Measurements from ENCODE around the gene MAPKAP1.

The MAPKAP1 gene

DNA sequence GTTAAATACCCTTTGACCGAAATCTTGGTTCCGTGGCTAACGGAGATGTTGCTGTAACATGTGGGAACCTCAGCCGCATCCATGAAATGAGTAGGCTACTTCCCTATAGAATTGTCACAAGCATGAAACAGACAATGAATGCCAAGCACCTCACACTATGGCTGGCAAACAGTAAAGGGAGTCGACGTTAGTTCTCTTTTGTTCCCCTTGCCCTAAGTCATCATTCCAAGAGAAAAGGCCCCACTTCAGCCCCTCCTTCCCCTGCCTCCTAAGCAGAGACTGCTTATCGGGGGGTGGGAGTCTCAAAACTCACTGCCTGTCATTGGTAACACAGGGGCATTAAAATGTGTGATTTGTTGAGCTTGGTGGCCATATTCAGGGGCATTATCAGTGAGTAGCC, 159.6 kb downstream of the MAPKAP1 start:
- Histone ChIP-seq H3K27ac (no peak overlapping the region), H3K9me3 (no peaks in the 10 kb centered on the region)
- TF ChIP-seq, protein P1, sequence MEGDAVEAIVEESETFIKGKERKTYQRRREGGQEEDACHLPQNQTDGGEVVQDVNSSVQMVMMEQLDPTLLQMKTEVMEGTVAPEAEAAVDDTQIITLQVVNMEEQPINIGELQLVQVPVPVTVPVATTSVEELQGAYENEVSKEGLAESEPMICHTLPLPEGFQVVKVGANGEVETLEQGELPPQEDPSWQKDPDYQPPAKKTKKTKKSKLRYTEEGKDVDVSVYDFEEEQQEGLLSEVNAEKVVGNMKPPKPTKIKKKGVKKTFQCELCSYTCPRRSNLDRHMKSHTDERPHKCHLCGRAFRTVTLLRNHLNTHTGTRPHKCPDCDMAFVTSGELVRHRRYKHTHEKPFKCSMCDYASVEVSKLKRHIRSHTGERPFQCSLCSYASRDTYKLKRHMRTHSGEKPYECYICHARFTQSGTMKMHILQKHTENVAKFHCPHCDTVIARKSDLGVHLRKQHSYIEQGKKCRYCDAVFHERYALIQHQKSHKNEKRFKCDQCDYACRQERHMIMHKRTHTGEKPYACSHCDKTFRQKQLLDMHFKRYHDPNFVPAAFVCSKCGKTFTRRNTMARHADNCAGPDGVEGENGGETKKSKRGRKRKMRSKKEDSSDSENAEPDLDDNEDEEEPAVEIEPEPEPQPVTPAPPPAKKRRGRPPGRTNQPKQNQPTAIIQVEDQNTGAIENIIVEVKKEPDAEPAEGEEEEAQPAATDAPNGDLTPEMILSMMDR (IDR thresholded peaks at IDR 0.05), result no peak

DNA sequence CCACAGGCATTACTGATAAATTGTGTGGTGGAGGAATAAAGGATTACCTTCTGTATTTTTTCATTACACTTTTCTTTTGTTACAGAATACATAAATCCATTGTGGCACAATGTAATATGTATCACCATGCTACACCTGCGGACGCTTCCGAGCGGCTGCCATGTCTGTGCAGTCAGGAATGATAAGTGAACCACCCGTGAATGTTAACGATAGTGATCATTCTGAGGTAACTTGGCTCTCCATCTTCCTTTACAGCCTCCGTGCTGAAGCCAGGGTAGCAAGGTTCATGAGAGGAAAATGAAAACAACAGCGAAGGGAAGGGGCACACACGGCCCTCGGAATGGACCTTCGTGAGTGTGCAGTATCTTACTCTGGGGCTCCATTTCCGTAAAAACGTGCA, 161.2 kb downstream of the MAPKAP1 start:
- Histone ChIP-seq H3K27me3 (no peaks in the 10 kb centered on the region), H3K9me3 (no peaks in the 10 kb centered on the region), H3K27ac (no peak overlapping the region), H3K36me3 (peaks cover 25% of the 10 kb centered on the region), H3K4me1 (ENCODE audit: control insufficient read depth in 1 of 2, insufficient read depth in 1 of 2, low read depth in 1 of 2, low read length in 1 of 2) (no peaks in the 10 kb centered on the region), H3K4me3 (ENCODE audit: low read depth in 1 of 2, low read length in 1 of 2) (no peak overlapping the region)
- TF ChIP-seq, protein P1 (IDR thresholded peaks at IDR 0.05), result no peak

More for the DNA sequence above, 159.6 kb downstream of the MAPKAP1 start:
- Histone ChIP-seq H3K27me3 (no peaks in the 10 kb centered on the region), H3K4me3 (ENCODE audit: low read depth in 1 of 2, low read length in 1 of 2) (no peak overlapping the region), H3K4me1 (ENCODE audit: control insufficient read depth in 1 of 2, insufficient read depth in 1 of 2, low read depth in 1 of 2, low read length in 1 of 2) (no peaks in the 10 kb centered on the region), H3K36me3 (peaks cover 17% of the 10 kb centered on the region)

DNA sequence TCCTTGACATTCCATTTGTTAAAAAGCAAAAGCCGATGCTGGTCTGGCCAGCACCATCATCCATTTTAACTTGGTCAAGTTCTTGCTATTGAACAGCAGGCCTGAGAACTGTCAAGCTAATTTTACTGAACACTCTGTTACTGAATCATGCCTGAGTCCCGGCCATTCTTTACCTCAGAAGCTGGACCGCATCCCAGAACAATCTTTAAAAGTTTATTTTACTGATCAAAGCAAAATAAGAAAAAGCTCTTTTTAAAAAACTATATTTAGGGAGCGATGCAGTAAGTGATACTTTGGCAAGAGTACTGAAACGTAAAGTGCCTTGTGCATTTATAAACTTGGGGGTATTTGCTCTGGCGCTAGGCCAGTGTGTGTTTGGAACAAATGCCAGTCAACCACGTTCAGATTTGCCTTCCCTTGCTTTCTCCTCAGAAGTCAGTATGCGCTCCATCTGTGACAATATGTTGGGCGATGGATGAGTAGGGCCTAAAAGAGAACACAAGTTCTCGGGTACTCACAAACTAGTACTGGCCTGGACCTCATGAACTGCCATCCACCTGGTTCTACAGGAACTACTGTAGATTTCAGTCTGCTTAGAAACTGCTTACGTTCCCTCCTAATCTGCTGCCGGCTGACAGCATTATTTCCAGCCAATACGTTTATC, 161.9 kb downstream of the MAPKAP1 start:
- Histone ChIP-seq H3K36me3 (peaks cover 29% of the 10 kb centered on the region), H3K4me1 (ENCODE audit: control insufficient read depth in 1 of 2, insufficient read depth in 1 of 2, low read depth in 1 of 2, low read length in 1 of 2) (no peaks in the 10 kb centered on the region), H3K9me3 (no peaks in the 10 kb centered on the region), H3K27ac (no peak overlapping the region), H3K27me3 (no peaks in the 10 kb centered on the region), H3K4me3 (ENCODE audit: low read depth in 1 of 2, low read length in 1 of 2) (no peak overlapping the region)
- TF ChIP-seq, protein P1 (IDR thresholded peaks at IDR 0.05), result no peak

DNA sequence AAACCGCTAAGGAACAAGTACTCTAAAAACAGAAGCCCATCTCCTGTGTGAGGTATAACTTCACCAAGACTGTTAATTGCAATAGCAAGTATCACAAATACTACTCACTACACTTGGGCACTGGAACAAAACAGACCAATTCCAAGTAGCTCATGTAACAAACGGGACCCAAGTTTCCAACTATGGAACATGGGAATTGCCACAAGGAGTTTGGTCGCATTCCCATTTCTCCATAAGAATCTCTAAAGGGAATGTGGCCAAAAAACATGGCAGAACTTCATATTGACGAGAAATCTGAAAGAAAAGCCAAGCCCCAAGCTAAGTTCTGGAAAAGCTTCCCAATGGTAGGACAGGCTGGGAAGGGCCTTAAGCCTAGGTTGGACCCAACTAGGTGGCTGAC, 162.5 kb downstream of the MAPKAP1 start:
- Histone ChIP-seq H3K4me1 (ENCODE audit: control insufficient read depth in 1 of 2, insufficient read depth in 1 of 2, low read depth in 1 of 2, low read length in 1 of 2) (no peaks in the 10 kb centered on the region), H3K27ac (no peak overlapping the region), H3K36me3 (peaks cover 24% of the 10 kb centered on the region), H3K27me3 (no peaks in the 10 kb centered on the region), H3K9me3 (no peaks in the 10 kb centered on the region), H3K4me3 (ENCODE audit: low read depth in 1 of 2, low read length in 1 of 2) (no peak overlapping the region)
- TF ChIP-seq, protein P1 (IDR thresholded peaks at IDR 0.05), result no peak

DNA sequence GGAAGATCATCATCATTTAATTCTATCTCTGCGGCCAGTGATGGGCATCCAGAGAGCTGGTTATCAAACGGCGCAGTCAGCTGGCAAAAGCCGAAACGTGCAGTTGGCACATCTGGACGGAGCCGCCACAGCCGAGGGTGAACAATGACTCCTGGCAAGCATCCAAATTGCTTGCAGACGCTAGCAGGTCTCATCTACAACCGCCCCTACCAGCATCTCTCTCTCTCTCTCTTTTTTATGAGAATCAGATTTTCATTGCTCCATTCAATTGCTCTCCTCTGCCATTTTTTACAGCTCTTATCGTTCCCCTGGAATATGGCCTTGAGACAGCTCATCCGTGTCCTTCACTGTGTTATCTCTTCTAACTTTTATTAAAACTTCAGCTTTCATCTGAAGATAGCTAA, 165.2 kb downstream of the MAPKAP1 start:
- H3K4me1 ChIP-seq (ENCODE audit: control insufficient read depth in 1 of 2, insufficient read depth in 1 of 2, low read depth in 1 of 2, low read length in 1 of 2), result no peaks in the 10 kb centered on the region
- H3K36me3 ChIP-seq, result peaks cover 20% of the 10 kb centered on the region
- no peaks in the 10 kb centered on the region for H3K27me3 ChIP-seq
- no peak overlapping the region for H3K27ac ChIP-seq
- H3K9me3 ChIP-seq, result no peaks in the 10 kb centered on the region
- TF ChIP-seq, protein P1 (IDR thresholded peaks at IDR 0.05), result no peak
- no peak overlapping the region for H3K4me3 ChIP-seq (ENCODE audit: low read depth in 1 of 2, low read length in 1 of 2)
